HG02938 (cell line): ENCODE measurements around the gene WNT1.

Source experiments
- ATAC-seq: cut with Tn5 transposase; IDR thresholded peaks from one replicate; pipeline ENCODE4 v1.9.1; 2021; ENCODE audit warnings: mild to moderate bottlenecking, moderate library complexity; ENCODE audit not compliant: unreplicated experiment

The WNT1 gene

DNA sequence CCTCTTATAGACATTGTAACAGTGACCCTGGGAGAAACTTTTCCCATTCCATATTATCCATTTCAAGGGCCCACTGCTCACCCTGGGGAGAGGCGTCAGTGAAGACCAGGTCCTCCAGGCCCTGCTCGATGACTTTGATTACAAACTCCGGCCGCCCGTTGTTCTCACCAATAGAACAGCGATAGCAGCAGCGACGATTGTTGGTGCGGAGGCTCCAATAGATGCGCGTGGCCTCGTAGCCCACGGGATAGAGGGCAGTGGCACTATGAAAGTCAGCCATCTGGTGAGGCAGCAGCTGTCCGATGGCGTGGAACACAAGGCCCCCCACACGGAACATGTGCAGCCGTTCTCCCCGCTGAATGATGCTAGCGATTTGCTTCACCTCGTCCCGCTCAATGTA, 48.0 kb downstream of the WNT1 start:
- no peak for ATAC-seq

DNA sequence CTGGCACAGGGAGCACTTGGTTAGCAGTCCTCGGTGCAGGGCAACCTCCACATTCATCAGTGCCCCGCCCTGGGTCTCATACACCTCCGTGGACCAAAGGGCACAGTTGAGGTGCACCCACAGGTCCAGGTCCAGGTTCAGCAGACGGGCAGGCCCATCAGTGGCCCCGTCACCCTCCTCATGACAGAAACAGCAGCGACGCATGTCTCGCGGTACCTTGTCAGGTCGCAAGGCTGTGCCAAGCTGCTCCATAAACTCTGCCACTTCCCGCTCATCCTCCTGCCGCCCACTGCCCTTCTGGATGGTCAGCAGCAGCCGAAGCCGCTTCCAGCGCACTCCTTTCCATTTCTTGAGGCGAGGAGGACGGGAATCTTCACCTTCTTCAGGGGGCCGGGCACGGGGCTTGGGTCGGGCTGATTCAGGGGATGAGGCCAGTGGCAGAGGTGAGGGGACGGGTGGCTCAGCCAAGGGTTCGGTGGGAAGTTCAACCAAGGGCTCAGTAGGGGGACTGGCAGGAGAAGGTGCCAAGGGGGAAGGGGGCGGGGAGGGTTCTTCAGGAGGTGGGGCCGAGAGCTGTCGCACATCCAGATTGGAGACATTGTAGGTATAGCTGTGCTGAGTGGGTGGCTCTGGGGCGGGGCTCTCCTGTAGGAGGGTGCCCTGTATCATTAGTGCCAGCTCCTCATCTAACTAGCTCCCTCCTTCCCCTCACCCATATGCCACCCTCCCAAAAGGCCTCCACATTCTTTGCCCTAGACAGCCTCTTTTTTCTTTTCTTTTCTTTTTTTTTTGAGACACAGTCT, 48.8 kb downstream of the WNT1 start:
- ATAC-seq, result no peak

DNA sequence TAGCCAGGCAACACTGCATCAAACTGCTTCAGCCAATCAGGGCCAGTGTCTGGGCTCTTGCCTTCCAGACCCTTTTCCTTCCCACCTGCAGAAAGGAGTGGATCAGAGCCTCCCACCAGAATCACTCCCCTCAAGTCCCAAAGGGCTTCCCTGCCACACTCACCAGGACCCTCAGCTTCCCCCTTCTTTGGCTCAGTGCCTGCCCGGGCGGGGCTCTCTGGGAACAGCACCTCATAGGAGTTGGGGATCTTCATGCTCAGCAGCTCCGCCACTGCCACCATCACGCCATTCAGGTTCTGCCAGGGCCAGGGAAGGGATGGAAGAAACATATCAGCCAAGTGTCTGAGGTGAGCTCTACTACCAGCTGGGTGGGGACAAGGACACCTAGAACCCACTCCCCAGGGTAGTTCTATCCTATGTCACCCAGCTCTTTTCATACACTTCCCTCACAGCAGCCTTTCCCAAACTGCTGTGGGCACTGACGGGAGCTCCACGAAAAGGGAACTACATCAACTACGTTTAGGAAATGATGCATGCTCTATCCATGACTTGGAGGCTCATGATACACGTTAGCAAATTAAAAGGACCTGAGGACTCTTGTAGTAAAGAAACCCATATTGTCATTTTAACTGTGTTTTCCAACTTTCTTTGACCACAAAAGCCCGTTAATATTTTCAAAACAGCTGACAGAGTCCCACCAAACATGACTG, 49.9 kb downstream of the WNT1 start:
- no peak for ATAC-seq

DNA sequence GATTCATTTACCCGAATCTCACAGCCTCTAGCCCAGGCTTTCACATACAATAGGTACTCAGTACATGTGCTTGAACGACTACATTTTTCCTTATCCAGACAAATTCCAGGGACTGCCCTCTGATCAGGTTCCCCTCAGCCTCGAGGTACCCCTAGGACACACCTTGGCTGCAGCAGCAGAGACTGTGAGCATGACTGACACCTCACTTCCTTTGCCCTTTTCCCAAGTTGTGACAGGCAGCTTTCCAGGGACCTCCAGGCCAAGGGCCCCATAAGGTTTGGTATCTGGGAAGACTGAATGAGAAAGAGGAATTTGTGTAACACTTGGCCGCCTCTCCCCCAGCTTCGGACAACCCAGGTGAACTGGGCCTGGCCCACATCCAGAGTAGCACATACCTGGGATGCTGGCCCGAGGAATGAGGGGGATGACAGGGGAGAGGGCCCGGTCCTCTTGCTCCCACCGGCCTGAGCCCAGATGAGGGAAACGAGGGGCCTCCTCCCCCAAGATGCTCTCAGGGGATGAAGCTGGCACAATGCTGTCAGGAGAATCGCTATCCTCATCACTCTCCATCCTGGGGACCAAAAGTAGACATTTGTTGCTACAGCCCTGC, 50.6 kb downstream of the WNT1 start:
- ATAC-seq, result no peak

DNA sequence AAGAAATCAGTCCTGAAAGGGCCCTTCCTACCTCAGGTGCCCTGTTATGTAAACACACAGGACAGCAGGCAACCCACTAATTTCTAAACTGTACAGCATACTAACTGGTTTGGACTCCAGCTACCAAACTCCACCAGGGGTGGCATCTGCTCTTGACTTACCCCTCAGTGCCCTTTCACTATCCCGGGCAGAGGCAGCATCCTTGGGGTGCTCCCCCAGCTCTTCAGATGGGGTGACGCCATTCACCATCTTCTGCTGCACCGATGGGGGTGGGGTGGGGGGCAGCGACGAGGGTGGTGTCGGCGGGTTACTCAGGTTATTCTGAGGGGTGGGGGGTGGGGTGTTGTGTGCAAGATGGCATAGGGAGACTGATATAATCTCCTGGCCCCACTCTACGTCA, 52.0 kb downstream of the WNT1 start:
- no peak for ATAC-seq

DNA sequence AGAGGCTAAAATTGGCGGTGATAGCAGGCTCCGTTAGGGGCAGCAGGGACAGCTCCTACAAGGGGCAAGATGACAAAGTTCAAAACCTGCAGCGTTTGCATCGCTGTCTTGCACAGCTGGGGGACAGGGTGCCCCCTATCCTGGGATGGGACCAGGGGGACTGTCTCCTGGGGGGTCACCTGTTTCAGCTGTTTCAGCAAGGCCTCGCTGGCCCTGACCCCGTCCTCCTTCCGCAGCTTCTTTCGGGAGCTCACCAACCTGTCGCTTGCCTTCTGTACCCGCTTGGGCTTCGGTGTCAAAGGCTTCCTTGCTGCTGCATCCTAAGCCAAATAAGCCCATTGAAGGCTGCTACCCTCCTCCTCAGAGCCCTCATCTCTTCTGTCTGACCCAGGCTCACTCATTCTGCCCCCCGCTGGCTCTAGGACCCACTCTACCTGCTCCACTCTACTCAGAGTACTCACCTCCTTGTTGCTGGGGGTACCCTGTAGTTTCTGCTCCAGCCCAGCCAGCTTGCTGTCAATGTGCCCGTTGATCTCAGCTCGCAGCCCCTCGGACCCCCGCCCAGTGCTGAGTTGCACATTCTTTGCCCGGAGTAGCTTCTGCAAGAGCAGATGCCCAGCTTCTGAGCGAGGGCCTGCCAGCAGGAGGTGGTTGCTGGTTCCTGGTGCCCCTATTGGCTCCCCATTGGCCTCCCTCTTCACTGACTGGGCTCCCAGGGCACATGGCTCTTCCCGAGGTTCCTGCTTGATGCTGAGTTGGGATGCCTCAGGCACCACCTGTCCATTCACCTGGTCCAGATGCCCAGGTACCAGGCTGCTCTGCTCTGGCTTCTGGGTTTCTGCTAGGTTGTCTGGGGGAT, 52.8 kb downstream of the WNT1 start:
- no peak for ATAC-seq

DNA sequence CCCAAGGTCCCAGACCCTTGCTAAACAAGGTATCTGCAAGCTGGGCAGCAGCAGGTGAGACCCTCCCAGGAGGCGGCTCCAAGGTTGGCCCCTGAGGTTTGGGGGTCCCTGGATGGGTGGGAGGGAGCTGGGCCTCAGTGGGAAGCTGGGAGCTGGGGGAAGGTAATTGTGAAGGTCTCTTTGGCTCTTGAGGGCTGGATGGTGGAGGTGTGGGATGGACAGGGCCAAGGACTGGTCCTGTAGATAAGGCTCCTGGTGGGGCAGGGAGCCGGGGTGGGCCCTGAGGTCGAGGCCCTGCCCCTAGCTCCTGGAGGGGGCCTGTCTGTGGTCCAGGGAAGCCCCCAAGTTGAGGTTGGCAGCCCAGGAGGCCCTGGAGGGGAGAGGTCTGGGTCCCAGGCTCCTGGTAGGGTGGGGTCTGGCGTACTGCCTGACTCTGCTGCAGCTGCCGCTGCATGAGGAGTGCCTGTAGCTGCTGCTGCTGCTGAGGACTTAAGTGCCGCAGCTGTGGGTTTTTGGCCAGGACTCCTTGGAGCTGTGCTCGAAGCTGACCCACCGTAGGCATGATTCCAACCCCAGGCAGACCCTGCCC, 53.5 kb downstream of the WNT1 start:
- no peak for ATAC-seq
